ENCODE data around the gene SPATA9.

DNA sequence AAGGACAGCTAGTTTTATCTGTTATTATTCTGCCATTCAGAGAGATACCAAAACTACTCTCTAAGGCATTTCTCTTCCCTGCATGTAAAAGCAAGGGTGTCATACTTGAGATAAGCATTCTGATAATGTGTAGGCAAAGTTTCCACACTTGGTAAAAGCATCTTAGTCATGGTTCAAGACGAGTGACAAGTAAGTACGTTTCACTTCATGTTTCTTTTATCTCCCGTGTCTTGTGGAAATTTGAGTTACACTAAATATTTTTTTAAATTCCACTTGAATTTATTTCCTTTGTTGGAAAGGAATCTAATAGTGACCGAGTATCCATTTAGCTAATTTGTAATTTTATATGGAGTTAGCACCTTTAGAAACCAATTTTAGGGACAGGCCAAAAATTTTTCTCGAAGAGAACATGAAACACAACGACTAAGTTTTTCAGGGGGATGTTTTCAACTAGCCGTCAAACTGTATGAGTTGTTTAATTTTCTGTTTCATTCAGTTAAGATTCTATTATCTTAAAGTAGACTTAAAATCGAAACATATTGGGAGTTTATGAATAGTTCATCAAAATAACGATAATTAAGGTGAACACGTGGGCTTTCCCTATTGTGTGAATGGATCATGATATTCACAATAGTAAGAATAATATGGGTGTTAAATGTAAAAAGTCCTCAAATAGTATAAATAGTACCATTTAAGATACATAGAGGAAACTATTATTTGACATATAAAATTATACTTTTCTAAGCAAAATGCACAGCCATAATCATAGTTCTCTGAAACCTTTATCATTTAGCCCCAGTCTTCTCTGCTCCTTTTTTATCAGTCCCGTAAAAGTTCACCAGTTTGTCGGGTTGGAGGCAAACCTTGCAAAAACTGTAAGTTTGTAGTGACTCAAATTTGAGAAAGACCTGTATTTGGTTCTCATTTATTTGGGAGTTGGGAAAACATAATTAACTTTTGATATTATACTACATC, 34.6 kb downstream of the SPATA9 start:
- TF ChIP-seq ZNF143 (CRISPR knock-in tag; IDR thresholded peaks at IDR 0.05) (no peak), POLR2AphosphoS5 (IDR thresholded peaks at IDR 0.05; ENCODE audit: control insufficient read depth, insufficient read depth, low read depth, low read length) (peak; percentile 57; the same call in 1 of the 2 replicates), ZBTB1 (CRISPR knock-in tag; IDR thresholded peaks at IDR 0.05; ENCODE audit: borderline replicate concordance, low read depth) (no peak), ESRRA (IDR thresholded peaks at IDR 0.05; ENCODE audit: borderline replicate concordance, low read depth) (no peak), POLR2A (conservative IDR thresholded peaks at IDR 0.05) (peak; percentile 86), SETDB1 (IDR thresholded peaks at IDR 0.05; ENCODE audit: low read length) (no peak), EZH2 (IDR thresholded peaks at IDR 0.05; ENCODE audit: borderline replicate concordance, low read depth, low read length) (no peak)
- TF ChIP-seq, protein P1, sequence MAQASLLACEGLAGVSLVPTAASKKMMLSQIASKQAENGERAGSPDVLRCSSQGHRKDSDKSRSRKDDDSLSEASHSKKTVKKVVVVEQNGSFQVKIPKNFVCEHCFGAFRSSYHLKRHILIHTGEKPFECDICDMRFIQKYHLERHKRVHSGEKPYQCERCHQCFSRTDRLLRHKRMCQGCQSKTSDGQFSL (CRISPR knock-in tag; IDR thresholded peaks at IDR 0.05): no peak
- TF ChIP-seq, protein P1 (tag; IDR thresholded peaks at IDR 0.05): no peak
- TF ChIP-seq, protein P2, sequence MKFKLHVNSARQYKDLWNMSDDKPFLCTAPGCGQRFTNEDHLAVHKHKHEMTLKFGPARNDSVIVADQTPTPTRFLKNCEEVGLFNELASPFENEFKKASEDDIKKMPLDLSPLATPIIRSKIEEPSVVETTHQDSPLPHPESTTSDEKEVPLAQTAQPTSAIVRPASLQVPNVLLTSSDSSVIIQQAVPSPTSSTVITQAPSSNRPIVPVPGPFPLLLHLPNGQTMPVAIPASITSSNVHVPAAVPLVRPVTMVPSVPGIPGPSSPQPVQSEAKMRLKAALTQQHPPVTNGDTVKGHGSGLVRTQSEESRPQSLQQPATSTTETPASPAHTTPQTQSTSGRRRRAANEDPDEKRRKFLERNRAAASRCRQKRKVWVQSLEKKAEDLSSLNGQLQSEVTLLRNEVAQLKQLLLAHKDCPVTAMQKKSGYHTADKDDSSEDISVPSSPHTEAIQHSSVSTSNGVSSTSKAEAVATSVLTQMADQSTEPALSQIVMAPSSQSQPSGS (CRISPR knock-in tag; IDR thresholded peaks at IDR 0.05): no peak
- TF ChIP-seq, protein P3, sequence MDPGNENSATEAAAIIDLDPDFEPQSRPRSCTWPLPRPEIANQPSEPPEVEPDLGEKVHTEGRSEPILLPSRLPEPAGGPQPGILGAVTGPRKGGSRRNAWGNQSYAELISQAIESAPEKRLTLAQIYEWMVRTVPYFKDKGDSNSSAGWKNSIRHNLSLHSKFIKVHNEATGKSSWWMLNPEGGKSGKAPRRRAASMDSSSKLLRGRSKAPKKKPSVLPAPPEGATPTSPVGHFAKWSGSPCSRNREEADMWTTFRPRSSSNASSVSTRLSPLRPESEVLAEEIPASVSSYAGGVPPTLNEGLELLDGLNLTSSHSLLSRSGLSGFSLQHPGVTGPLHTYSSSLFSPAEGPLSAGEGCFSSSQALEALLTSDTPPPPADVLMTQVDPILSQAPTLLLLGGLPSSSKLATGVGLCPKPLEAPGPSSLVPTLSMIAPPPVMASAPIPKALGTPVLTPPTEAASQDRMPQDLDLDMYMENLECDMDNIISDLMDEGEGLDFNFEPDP (CRISPR knock-in tag; IDR thresholded peaks at IDR 0.05): no peak
- TF ChIP-seq, protein P4, sequence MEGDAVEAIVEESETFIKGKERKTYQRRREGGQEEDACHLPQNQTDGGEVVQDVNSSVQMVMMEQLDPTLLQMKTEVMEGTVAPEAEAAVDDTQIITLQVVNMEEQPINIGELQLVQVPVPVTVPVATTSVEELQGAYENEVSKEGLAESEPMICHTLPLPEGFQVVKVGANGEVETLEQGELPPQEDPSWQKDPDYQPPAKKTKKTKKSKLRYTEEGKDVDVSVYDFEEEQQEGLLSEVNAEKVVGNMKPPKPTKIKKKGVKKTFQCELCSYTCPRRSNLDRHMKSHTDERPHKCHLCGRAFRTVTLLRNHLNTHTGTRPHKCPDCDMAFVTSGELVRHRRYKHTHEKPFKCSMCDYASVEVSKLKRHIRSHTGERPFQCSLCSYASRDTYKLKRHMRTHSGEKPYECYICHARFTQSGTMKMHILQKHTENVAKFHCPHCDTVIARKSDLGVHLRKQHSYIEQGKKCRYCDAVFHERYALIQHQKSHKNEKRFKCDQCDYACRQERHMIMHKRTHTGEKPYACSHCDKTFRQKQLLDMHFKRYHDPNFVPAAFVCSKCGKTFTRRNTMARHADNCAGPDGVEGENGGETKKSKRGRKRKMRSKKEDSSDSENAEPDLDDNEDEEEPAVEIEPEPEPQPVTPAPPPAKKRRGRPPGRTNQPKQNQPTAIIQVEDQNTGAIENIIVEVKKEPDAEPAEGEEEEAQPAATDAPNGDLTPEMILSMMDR (IDR thresholded peaks at IDR 0.05 in 2 of 3, conservative IDR thresholded peaks at IDR 0.05 in 1 of 3; ENCODE audit: insufficient read depth in 2 of 3, low read depth in 1 of 3, low read length in 3 of 3): no peak
- TF ChIP-seq, protein P5, sequence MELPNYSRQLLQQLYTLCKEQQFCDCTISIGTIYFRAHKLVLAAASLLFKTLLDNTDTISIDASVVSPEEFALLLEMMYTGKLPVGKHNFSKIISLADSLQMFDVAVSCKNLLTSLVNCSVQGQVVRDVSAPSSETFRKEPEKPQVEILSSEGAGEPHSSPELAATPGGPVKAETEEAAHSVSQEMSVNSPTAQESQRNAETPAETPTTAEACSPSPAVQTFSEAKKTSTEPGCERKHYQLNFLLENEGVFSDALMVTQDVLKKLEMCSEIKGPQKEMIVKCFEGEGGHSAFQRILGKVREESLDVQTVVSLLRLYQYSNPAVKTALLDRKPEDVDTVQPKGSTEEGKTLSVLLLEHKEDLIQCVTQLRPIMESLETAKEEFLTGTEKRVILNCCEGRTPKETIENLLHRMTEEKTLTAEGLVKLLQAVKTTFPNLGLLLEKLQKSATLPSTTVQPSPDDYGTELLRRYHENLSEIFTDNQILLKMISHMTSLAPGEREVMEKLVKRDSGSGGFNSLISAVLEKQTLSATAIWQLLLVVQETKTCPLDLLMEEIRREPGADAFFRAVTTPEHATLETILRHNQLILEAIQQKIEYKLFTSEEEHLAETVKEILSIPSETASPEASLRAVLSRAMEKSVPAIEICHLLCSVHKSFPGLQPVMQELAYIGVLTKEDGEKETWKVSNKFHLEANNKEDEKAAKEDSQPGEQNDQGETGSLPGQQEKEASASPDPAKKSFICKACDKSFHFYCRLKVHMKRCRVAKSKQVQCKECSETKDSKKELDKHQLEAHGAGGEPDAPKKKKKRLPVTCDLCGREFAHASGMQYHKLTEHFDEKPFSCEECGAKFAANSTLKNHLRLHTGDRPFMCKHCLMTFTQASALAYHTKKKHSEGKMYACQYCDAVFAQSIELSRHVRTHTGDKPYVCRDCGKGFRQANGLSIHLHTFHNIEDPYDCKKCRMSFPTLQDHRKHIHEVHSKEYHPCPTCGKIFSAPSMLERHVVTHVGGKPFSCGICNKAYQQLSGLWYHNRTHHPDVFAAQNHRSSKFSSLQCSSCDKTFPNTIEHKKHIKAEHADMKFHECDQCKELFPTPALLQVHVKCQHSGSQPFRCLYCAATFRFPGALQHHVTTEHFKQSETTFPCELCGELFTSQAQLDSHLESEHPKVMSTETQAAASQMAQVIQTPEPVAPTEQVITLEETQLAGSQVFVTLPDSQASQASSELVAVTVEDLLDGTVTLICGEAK (IDR thresholded peaks at IDR 0.05): no peak
- TF ChIP-seq, protein P5 (CRISPR knock-in tag; IDR thresholded peaks at IDR 0.05): no peak
